Esophagus muscularis mucosa (tissue), 4 donors: ENCODE measurements around the gene STAT4. TPM values are rescaled to one million over a fixed set of nuclear protein-coding genes. Genes with fewer than 3 reads are reported as not detected.

Experiments used
- DNase-seq: peaks from one replicate; pipeline ENCODE4 v3.0.0-alpha.2; 2017; ENCODE audit errors: extremely low spot score
- H3K27ac ChIP-seq, 4 donors: fragments of 200-600 bp; sonication (generic); replicated peaks in 1 of 4; 1 replicate in 3 of 4; 2 replicates in 1 of 4; pipeline ENCODE4 v1.5.1; 2016 to 2019; ENCODE audit warnings: mild to moderate bottlenecking in 1 of 4
- H3K27me3 ChIP-seq, 4 donors: fragments of 200-600 bp; sonication (generic); one replicate each; pipeline versions ENCODE4 v1.5.1 to v1.6.0; 2016 to 2019
- H3K36me3 ChIP-seq, 4 donors: fragments of 200-600 bp; sonication (generic); one replicate each; pipeline ENCODE4 v1.5.1; 2016 to 2019
- H3K4me1 ChIP-seq, 4 donors: fragments of 200-600 bp; sonication (generic); one replicate each; pipeline ENCODE4 v1.5.1; 2016 to 2019
- H3K4me3 ChIP-seq, 4 donors: fragments of 200-600 bp; sonication (generic); 1 replicate in 2 of 4; 2 replicates in 2 of 4; pipeline ENCODE4 v1.5.1; 2016 to 2019; ENCODE audit warnings: mild to moderate bottlenecking in 4 of 4, moderate library complexity in 1 of 4
- H3K9me3 ChIP-seq, 4 donors: fragments of 200-600 bp; sonication (generic); 1 replicate in 3 of 4; 2 replicates in 1 of 4; pipeline ENCODE4 v1.5.1; 2016 to 2019
- EP300 ChIP-seq: sonication (generic); formaldehyde crosslinking; IDR thresholded peaks from one replicate; pipeline ENCODE4 v1.6.1; 2017; ENCODE audit warnings: antibody characterized with exemption
- POLR2A ChIP-seq: fragments of 450-650 bp; IDR thresholded peaks from one replicate; pipeline ENCODE4 v1.6.1; 2017; ENCODE audit warnings: antibody characterized with exemption, moderate library complexity, mild to moderate bottlenecking, low read depth
- POLR2AphosphoS5 ChIP-seq, 2 donors: sonication (generic); formaldehyde crosslinking; IDR thresholded peaks; one replicate each; pipeline ENCODE4 v1.6.1; 2017; ENCODE audit warnings: antibody characterized with exemption in 2 of 2
- WGBS: methylation state at CpG from one replicate; pipeline ENCODE4 v1.1.5; 2018; 5-methylcytosine and 5-hydroxymethylcytosine counted together
- intact Hi-C: fragments of 100-400 bp; cut with DNase I; formaldehyde crosslinking; loops from one replicate; pipeline ENCODE4 v1.15.1; 2023
- small RNA-seq, 3 donors: library from RNA; depleted of rRNA; stranded (forward); fragments of <200 nt; gene quantifications; one replicate each; pipeline ENCODE3, GENCODE V24; 2016
- total RNA-seq, 4 donors: library from RNA; depleted of rRNA; stranded (reverse); fragments of >200 nt; gene quantifications; one replicate each; pipeline versions ENCODE4 v1.1.0 to v1.2.1, GENCODE V29; 2016
- TF ChIP-seq, protein P1 (sequence below), 3 experiments: fragments of 200-600 bp in 2 of 3; fragments of 450-650 bp in 1 of 3; sonication (generic) in 2 of 3; IDR thresholded peaks; one replicate each; pipeline ENCODE4 v1.5.1; 2017 to 2019; ENCODE audit warnings: antibody characterized with exemption in 3 of 3, mild to moderate bottlenecking in 2 of 3, moderate library complexity in 1 of 3

STAT4 gene
- total RNA-seq, 4 donors from 2014 or later: 0.26 to 5.4 (median 2.4) TPM

DNA sequence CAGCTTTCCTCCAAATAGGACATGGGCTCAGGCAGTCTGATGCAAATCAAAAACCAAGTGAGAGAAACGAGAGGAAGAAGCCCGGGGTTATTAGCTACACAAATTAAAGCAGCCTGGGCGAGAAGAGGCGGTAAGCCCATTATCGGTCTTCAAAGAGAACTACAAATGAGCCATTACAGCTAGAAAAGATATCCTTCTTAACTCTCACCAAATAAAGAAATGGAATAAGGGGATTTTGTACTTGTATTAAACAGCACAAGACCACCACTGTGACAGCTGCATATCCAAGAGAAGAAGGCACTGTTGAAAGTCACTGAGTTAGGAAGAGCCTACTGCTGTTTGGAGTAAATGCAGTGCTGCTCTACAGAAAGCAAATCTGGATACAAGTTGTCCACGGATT is 169.5 kb downstream of the STAT4 start:
- no peaks in the 10 kb centered on the region for H3K27me3 ChIP-seq
- H3K9me3 ChIP-seq: no peaks in the 10 kb centered on the region
- peaks cover 4 to 12% (median 9%) of the 10 kb centered on the region in 4 donors for H3K4me1 ChIP-seq
- no peak for TF ChIP-seq EP300
- TF ChIP-seq POLR2A: no peak
- TF ChIP-seq, protein P1, sequence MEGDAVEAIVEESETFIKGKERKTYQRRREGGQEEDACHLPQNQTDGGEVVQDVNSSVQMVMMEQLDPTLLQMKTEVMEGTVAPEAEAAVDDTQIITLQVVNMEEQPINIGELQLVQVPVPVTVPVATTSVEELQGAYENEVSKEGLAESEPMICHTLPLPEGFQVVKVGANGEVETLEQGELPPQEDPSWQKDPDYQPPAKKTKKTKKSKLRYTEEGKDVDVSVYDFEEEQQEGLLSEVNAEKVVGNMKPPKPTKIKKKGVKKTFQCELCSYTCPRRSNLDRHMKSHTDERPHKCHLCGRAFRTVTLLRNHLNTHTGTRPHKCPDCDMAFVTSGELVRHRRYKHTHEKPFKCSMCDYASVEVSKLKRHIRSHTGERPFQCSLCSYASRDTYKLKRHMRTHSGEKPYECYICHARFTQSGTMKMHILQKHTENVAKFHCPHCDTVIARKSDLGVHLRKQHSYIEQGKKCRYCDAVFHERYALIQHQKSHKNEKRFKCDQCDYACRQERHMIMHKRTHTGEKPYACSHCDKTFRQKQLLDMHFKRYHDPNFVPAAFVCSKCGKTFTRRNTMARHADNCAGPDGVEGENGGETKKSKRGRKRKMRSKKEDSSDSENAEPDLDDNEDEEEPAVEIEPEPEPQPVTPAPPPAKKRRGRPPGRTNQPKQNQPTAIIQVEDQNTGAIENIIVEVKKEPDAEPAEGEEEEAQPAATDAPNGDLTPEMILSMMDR (IDR thresholded peaks at IDR 0.05): no peak
- TF ChIP-seq POLR2AphosphoS5 (IDR thresholded peaks at IDR 0.05): no peak
- H3K36me3 ChIP-seq: peaks cover 66 to 100% (median 83%) of the 10 kb centered on the region in 4 donors
- 90% methylated on average over 6 of the region's 6 CpGs for WGBS
- H3K27ac ChIP-seq: no peak overlapping the region
- no peak overlapping the region for H3K4me3 ChIP-seq
- no peak for DNase-seq
- intact Hi-C loops: no loop called here

DNA sequence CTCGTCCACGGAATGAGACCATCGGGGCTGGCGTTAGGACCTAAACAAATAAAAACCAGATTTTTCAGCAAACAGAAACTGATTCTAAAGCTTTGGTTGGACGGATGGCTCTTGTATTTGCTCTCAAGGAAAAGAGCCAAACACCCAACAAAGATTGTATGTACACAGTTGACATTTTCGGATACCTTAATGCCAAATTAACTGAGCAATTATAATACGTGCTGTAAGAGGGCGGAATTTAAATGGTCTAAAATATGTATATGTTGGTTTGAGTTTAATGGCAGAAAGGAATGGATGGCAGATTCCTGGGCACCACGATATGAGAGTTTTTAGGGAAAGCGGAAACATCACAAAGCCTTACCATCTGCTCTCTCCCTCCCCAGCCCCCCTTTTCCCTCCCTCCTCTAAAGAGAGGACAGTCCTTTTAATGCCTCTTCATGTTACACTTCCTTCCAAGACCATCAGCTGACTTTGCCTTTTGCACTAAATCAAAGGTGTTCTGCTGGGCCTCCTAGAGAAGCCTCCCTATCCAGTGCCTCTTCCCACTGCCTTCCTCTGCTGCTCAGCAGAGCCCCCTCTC is 170.1 kb downstream of the STAT4 start:
- DNase-seq: no peak
- Histone ChIP-seq H3K27me3 (no peaks in the 10 kb centered on the region), H3K27ac (peak overlapping the region in 1 of 4 donors; percentile 32), H3K9me3 (no peaks in the 10 kb centered on the region), H3K4me3 (no peak overlapping the region), H3K36me3 (peaks cover 60 to 100% (median 83%) of the 10 kb centered on the region in 4 donors), H3K4me1 (peaks cover 4 to 12% (median 9%) of the 10 kb centered on the region in 4 donors)
- intact Hi-C loops: no loop called here
- TF ChIP-seq EP300 (no peak), POLR2AphosphoS5 (IDR thresholded peaks at IDR 0.05) (no peak), POLR2A (no peak)
- TF ChIP-seq, protein P1 (IDR thresholded peaks at IDR 0.05): no peak
- WGBS: 84% methylated on average over 10 of the region's 10 CpGs

DNA sequence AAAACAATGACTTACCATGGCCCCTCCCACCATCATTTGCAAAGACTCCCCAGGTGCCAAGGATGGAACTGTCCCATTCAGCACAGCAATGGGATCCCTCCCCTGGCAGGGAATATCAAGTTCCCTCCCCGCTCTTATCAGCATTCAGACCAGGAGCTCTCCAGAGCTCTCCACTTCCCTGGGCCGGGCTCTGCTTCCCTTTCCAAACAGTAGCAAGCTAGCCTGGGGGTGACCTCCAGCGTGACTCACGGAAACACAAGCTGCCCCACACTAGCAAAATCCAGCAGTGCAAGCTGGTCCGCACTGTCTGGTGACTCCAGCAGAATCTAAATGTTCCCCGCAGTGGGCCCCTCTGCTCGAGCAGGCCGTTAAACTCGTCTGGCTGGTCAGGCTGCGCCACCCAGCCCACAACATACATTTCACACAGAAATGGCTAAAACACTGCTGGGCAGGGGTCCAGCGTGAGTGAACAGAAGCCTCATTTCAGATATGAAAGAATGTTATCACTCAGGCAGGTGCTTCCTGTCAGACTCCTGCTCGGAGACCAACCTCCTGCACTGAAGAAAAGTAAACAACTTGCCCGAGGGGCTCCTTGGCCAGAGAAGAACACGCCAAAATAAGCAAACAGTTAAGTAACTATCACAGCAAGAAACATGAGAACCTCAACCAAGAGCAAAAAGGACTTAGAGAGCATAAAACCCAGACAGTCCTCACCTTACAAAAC is 170.7 kb downstream of the STAT4 start:
- DNase-seq: no peak
- Histone ChIP-seq H3K4me3 (no peak overlapping the region), H3K27me3 (no peaks in the 10 kb centered on the region), H3K27ac (peak overlapping the region in 3 of 4 donors; percentile 5 to 32 (median 28)), H3K9me3 (no peaks in the 10 kb centered on the region), H3K4me1 (peaks cover 4 to 13% (median 10%) of the 10 kb centered on the region in 4 donors), H3K36me3 (peaks cover 59 to 100% (median 83%) of the 10 kb centered on the region in 4 donors)
- intact Hi-C loops: no loop called here
- 58% methylated on average over 14 of the region's 14 CpGs for WGBS
- peak; percentile 14 to 43 for TF ChIP-seq POLR2AphosphoS5 (IDR thresholded peaks at IDR 0.05)
- TF ChIP-seq, protein P1 (IDR thresholded peaks at IDR 0.05): no peak

Small RNA genes within 50 kb of the gene (small RNA-seq; reads per million reads assigned to genes)
- 0 to 0.08 (median 0) reads per million in 3 donors for gene RNU6-959P

Other genes starting within 250 kb of the STAT4 start
- gene STAT1, start 136.8 kb downstream of the STAT4 start, total RNA-seq: 10 to 100 TPM; 44.2 to 57.3 (median 48.6) TPM
- 10 to 100 TPM; 14.8 to 17.3 (median 15.9) TPM for gene MYO1B, start 94.4 kb upstream of the STAT4 start, total RNA-seq